NCI-H226 (cell line): ENCODE measurements around the gene ABLIM2.

Experiments
- DNase-seq: peaks from one replicate; pipeline ENCODE4 v3.0.0-alpha.2; 2015

Gene ABLIM2

DNA sequence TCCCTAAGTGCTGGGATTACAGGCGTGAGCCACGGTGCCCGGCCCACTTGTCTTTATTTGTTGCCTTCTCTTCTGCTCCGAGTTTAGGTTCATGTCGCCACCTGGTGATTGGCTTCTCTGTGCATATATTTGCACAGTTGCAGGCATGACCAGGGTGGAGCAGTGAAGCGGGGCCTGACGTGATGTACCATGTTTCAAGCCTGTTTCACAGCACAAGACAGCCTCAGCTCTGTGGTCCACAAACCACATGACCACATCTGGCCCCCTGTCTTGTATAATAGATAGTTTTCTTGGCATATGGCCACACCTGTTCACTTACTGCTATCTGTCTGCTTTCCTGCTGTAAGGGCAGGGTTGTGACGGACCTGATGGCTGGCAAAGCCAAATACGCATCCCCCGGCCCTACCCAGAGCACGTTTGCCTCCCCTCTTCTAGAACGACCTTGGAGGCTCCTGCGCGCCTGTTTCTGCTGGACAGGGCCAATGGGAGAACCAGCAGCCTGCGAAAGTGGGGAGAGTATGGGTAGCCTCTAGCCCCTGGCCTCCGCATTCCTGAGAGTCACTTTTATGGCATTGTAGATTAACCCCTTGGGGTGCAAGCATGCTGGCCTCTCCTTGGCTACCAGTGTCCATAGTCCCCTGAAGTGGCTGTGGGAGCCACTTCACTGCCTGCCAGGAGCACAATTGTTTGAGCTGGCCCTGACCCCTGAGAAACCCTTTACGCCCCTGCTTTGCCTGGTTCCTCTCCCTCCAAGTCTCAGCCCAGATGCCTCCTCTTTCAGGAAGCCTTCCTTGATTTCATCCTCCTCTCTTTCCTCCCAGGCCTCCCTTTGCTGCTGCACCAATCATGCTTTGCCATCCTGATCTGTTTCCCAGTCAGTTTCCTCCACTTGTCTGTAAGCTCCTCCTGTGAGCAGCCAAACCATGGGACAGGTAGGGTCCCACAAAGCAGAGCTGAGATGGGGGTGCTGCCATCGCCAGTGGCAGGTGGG is 34.4 kb upstream of the ABLIM2 start:
- peak; percentile 35 for DNase-seq

- peak; percentile 96 for DNase-seq
Observed at GRCh38 chr4:8191136-8191747, 32.6 kb upstream of the ABLIM2 start.

GRCh38 chr4:8189551-8190466 is 31.2 kb upstream of the ABLIM2 start:
- no peak for DNase-seq

DNA sequence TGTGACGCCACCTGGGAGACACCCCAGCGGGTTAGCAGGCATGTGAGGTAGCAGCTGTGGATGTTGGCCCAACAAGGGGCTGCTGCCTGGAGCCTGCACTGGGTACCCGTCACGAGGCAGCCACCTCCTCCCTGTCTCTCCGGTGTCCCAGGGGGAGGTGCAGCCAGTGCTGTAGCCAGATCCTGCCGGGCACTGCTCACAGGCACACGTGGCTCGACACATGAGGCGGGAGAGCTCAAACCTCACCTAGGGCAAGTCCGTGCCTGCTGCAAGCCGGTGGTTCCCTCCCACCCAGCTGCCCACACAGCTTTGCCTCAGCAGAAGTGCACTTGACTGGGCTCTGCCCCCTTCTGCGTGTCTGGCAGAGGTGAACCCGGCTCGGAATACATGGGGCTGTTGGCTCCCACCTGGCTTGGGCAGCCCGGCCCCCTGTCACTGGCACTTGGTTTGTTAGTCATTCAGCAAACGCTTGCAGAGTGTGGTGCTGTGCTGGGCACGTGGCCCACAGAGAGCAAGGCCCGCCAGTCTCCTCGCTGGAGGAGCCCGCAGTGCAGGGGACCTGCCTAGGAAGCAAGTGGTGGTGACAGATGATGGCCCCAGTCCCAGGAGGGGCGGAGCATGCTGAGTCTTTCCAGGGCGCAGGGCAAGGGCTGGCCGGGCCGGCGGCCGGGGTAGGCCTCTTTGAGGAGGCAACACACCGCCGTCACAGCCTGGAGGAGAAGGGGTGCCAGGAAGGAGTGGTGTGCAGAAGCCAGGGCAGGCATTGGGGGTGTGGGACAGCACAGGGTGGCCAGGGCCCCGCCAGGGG is 30.3 kb upstream of the ABLIM2 start:
- peak; percentile 17 for DNase-seq

DNA sequence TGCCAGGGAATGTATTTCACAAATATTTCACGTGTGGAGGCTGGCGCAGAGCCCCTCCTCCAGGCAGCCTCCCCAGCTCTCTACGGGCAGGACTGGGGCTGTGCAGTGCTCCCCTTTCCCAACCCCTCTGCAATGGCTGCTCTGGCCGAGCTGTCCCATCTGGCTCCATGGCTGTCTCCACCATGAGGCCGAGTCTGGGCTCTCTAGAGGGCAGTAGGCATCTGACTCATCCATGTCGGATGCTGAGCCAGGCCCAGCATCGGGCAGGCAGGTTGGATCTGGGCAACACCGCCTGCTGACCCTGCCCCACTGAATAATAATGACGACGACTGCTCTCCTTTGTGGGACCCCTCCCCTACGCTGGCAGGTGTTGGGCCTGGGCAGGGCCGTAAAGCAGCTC is 29.5 kb upstream of the ABLIM2 start:
- DNase-seq = peak; percentile 40

- DNase-seq = no peak
Observed at GRCh38 chr4:8185930-8186329, 27.3 kb upstream of the ABLIM2 start.

GRCh38 chr4:8185295-8185694 is 26.7 kb upstream of the ABLIM2 start:
- DNase-seq = no peak

- DNase-seq = no peak
Observed at GRCh38 chr4:8184061-8184460, 25.4 kb upstream of the ABLIM2 start.

DNA sequence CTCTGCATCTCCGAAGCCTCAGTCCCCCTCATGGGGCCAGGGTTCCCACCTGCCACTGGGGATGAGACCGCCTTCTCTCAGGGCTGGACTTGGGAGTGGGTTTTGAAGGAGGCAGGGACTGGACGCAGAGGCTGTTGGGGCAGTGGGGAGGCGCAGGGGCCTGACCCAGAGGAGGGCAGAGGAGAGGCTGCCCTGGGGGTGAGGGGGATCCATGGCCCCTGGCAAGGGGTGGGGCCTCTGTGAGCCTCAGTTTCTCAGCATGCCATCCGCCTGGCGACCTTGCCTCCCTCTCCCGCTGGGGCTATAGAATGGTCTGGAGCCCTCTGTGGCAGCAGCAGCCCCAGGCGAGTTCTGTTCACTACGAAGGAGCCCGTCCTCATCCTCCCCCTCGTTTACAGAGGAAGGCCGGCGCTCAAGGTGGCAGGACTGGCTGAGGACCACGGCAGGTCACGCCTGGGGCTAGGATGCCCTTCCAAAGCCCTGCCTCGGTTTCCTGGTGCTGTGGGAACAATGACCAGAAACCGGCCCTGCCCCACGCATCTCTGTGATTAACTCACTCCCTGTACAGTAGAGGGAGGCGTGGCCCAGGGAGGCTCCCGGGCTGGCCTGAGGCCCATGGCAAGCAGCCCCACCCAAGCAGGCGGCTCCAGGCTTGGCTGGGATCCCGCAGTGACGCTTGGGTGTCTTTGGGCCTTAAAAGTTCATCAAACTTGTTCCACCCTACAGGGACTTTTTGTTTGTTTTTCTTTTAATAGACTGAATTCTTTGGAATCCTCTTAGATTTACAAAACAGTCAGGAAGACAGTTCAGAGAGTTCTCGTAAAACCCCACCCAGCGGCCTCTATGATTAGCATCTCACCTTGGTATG is 24.5 kb upstream of the ABLIM2 start:
- DNase-seq = peak; percentile 78

GRCh38 chr4:8182294-8182693 is 23.7 kb upstream of the ABLIM2 start:
- no peak for DNase-seq

DNA sequence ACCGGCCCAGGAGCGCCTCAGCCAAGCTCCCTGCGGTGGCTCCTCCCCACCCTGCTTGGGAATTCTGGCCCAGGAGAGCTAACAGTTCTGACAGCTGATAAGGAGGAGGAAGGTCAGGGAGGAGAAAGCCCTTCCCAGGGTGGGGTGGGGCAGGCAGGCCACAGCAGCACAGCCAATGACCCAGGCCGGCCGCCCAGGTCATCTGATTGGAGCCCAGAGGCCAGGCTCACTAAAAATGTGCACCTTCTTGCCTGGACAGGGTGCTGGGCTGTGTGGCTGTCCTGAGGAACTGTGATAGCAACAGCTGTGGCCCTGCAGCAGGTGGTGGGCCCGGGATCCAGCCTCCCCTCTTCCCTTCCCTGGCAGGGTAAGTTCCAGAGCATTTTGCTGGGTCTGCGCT is 23.2 kb upstream of the ABLIM2 start:
- DNase-seq = peak; percentile 64

DNA sequence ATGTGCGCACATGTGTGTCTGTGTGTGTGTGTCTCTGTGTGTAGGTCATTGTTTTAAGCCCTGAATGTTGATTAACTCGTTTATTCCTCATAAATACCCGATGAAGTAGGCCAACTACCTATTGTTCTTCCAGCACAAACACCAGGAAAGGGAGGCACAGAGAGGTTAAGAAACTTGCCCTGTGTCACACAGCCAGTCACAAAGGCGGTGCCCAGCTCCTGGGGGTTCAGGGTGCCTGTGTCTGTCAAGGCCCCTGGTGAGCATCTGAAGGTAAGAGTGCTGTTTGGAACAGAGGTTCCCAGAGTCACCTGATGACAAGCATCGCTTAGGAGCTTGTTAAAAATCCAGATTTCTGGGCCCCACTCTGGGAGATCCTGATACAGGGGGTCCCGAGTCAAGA is 22.5 kb upstream of the ABLIM2 start:
- no peak for DNase-seq

DNA sequence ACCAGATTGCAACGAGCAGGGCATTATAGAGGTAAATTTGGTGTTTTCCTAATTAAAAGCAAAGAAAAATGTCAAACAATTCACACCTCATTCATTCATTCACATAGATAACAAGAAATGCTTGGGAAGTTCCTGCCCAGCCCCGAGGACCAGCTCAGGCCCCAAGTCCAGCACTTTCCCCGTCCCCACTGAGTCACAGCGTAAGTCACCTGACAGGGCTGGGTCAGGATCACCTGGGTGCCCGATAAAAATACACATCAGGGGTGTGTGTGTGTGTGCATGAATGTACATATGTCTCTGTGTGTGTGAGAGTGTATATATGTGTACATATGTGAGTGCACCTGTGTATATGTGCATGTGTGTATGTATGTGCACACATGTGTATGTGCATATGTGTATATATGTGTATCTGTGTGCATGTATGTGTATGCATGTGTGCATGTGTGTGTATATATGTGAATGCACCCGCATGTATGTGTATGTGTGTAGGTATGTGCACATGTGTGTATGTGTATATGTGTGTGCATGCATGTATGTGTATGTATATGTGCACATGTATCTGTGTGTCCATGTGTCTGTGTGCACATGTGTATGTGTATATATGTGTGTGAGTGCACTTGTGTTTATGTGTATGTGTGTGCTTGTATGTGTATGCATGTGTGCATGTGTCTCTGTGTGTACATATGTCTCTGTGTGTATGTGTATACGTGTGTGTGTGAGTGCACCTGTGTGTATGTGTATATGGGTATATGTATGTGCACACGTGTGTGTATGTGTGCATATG is 21.9 kb upstream of the ABLIM2 start:
- DNase-seq = no peak

DNA sequence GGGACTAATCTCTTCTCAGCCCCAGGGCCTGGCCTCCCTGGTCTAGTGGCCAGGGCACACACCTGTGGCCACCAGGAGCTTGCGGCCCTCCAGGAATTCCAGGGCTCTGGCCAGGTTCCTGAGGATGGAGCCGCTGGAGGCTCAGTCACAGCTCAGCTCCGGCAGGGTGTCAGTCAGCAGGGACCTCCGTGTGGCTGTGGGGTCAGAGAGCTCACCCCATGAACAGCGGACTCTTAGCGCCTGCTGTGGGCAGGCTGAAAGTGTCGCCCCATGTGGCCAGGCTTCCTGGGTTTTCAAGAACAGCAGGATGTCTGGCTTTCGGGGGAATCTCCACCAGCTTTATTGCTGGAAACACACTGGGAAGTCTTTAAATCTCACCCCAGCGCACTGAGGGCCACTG is 21.2 kb upstream of the ABLIM2 start:
- no peak for DNase-seq

DNA sequence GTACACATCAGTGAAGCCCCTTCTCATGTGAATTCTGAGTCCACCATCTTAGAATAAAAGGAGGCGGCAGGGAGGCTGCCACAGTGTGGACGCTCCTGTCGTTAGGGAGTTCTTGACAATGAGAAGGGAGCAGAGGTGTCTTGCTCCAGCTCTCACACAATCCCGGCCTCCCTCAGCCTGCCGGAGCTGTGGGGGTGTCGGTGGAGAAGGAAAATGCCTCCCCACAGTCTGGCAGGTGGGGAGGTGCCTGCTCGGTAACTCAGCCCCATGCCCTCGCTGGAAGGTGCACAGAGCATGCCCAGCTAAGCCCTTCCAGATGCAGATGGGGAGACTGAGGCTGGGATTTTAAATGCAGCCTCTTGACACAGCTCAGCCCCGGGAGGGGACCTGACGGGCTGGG is 20.5 kb upstream of the ABLIM2 start:
- DNase-seq = no peak

GRCh38 chr4:8177956-8178355 is 19.3 kb upstream of the ABLIM2 start:
- no peak for DNase-seq

DNA sequence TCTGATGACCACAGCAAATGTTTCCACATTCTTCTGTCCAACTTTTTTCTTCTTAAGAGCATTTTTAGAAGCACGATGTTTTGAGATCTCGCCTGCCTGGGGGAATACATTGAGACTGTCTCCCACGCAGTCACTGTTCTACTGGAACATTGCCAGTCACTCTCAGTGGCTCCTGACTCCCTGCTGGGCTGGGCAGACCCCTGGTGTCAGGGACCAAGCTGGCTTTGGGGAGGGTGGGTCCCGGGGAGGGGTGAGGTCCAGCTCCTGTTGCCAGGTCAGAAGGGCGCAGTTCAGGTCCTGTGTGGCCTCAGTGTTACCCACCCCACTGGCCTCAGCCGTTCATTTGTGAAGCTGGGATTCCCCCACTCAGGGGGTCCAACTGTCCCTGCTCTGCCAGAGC is 18.9 kb upstream of the ABLIM2 start:
- no peak for DNase-seq

DNA sequence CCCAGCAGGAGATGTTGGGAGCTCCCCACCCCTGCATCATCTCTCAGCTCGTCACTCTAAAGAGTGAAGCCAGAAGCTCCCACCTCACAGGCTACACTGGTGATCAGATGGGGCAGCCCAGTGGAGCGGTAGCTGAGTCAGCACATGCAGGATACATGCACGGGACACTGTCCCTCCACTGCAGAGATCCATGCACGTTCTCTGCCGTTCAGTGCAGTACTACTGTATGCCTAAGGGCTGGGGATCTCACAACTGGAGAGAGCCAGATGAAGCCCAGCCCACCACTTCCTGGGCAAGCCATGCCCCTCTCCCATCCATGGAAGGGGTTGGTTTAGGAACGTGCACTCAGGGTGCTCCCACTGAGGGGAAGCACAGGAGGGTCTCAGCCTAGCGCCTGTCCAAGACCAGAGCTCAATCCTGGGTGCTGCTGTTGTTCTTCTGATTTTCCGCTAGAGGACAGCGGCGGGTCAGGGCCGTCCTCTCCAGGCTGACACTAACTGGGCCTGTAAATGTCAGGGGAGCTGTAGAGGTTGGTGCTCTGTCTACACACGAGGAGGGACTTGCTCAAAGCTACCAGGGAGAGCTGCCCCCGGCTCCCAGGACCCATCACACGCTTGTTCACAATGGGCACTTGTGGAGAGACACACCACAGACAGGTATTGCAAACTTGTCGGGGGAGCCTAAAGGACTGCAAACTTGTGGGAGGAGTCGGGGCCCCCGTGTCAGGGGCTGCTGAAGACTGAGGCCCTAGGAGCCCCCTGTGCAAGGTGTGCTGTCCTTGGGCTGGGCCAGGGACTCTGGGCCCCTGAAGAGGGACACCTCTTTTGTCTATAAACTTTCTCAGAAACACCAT is 18.2 kb upstream of the ABLIM2 start:
- DNase-seq = no peak

- DNase-seq = no peak
Observed at GRCh38 chr4:8175686-8176085, 17.1 kb upstream of the ABLIM2 start.

- no peak for DNase-seq
Observed at GRCh38 chr4:8174970-8175369, 16.4 kb upstream of the ABLIM2 start.
